ENCODE measurements around the gene VCL. TPM values are rescaled to one million over a fixed set of nuclear protein-coding genes. Genes with fewer than 3 reads are reported as not detected.
"Not testable (repeated sequence)": the region's sequence is repeated elsewhere in the genome, so short reads cannot be mapped to it uniquely, and the experiment has no call there.

The VCL gene
- total RNA-seq, 8 experiments from 2014 or later, result 15.9 to 105 (median 44.0) TPM

- ATAC-seq (replicated peaks in 6 of 8), result peak in 3 of 8 experiments; percentile 75 to 98 (median 97)
- WGBS, 10 experiments, result 0 to 100% (median 60%) methylated on average over 1 to 2 of the region's 3 CpGs; no CpG with 5 or more reads in 5 of the 10 experiments
- H3K27ac ChIP-seq, result no peak overlapping the region
Observed at GRCh38 chr10:74118804-74119203, 120.9 kb downstream of the VCL start.

GRCh38 chr10:74120911-74121310, 123.0 kb downstream of the VCL start:
- no peak overlapping the region for H3K27ac ChIP-seq
- in situ Hi-C loops (cut with MboI; ENCODE audit: low pct_unique_long_range_greater_than_20kb in 2 of 9, low sequenced_read_pairs in 9 of 9, unreplicated experiment in 9 of 9), result no loop called here
- H3K4me3 ChIP-seq, result no peak overlapping the region
- ATAC-seq (replicated peaks in 6 of 8), result no peak
- WGBS, 10 experiments, result 0 to 100% (median 90%) methylated on average over 1 of the region's 1 CpG; no CpG with 5 or more reads in 6 of the 10 experiments
- no peaks in the 10 kb centered on the region for H3K4me1 ChIP-seq (replicated peaks in 1 of 2)

More at GRCh38 chr10:74118804-74119203, 120.9 kb downstream of the VCL start:
- Histone ChIP-seq H3K4me3 (no peak overlapping the region), H3K4me1 (replicated peaks in 1 of 2) (no peaks in the 10 kb centered on the region)
- in situ Hi-C loops (cut with MboI; ENCODE audit: low pct_unique_long_range_greater_than_20kb in 2 of 9, low sequenced_read_pairs in 9 of 9, unreplicated experiment in 9 of 9), result no loop called here

GRCh38 chr10:74121368-74121767, 123.5 kb downstream of the VCL start:
- H3K27ac ChIP-seq, result no peak overlapping the region
- WGBS, 10 experiments, result 71 to 100% (median 100%) methylated on average over 1 of the region's 1 CpG; no CpG with 5 or more reads in 2 of the 10 experiments

GRCh38 chr10:74122060-74122459, 124.1 kb downstream of the VCL start:
- 20 to 92% (median 68%) methylated on average over 2 to 3 of the region's 3 CpGs for WGBS, 10 experiments
- ATAC-seq (replicated peaks in 6 of 8), result no peak
- Histone ChIP-seq H3K4me1 (replicated peaks in 1 of 2) (no peaks in the 10 kb centered on the region), H3K4me3 (no peak overlapping the region), H3K27ac (no peak overlapping the region)
- in situ Hi-C loops (cut with MboI; ENCODE audit: low pct_unique_long_range_greater_than_20kb in 2 of 9, low sequenced_read_pairs in 9 of 9, unreplicated experiment in 9 of 9), result no loop called here

More at GRCh38 chr10:74121368-74121767, 123.5 kb downstream of the VCL start:
- no peak overlapping the region for H3K4me3 ChIP-seq
- no peaks in the 10 kb centered on the region for H3K4me1 ChIP-seq (replicated peaks in 1 of 2)
- in situ Hi-C loops (cut with MboI; ENCODE audit: low pct_unique_long_range_greater_than_20kb in 2 of 9, low sequenced_read_pairs in 9 of 9, unreplicated experiment in 9 of 9), result no loop called here
- no peak for ATAC-seq (replicated peaks in 6 of 8)

GRCh38 chr10:74123081-74123480, 125.2 kb downstream of the VCL start:
- no peak for ATAC-seq (replicated peaks in 6 of 8)
- Histone ChIP-seq H3K27ac (no peak overlapping the region), H3K4me3 (no peak overlapping the region), H3K4me1 (replicated peaks in 1 of 2) (no peaks in the 10 kb centered on the region)
- 0 to 60% (median 0%) methylated on average over 1 of the region's 1 CpG; no CpG with 5 or more reads in 5 of the 10 experiments for WGBS, 10 experiments
- in situ Hi-C loops (cut with MboI; ENCODE audit: low pct_unique_long_range_greater_than_20kb in 2 of 9, low sequenced_read_pairs in 9 of 9, unreplicated experiment in 9 of 9), result no loop called here

GRCh38 chr10:74133923-74134820, 136.3 kb downstream of the VCL start:
- ATAC-seq (replicated peaks in 6 of 8), result peak in 1 of 8 experiments; percentile 73
- no peaks in the 10 kb centered on the region for H3K4me1 ChIP-seq (replicated peaks in 1 of 2)
- no peak overlapping the region for H3K4me3 ChIP-seq
- WGBS, 10 experiments, result 77 to 100% (median 96%) methylated on average over 3 to 11 of the region's 11 CpGs
- H3K27ac ChIP-seq, result no peak overlapping the region
- in situ Hi-C loops (cut with MboI; ENCODE audit: low pct_unique_long_range_greater_than_20kb in 2 of 9, low sequenced_read_pairs in 9 of 9, unreplicated experiment in 9 of 9), result no loop called here

- no peak overlapping the region for H3K27ac ChIP-seq
- in situ Hi-C loops (cut with MboI; ENCODE audit: low pct_unique_long_range_greater_than_20kb in 2 of 9, low sequenced_read_pairs in 9 of 9, unreplicated experiment in 9 of 9), result no loop called here
- 81 to 100% (median 94%) methylated on average over 2 to 3 of the region's 3 CpGs for WGBS, 10 experiments
- H3K4me1 ChIP-seq (replicated peaks in 1 of 2), result no peaks in the 10 kb centered on the region
- no peak overlapping the region for H3K4me3 ChIP-seq
- no peak for ATAC-seq (replicated peaks in 6 of 8)
Observed at GRCh38 chr10:74135452-74135851, 137.5 kb downstream of the VCL start.

GRCh38 chr10:74137992-74138391, 140.1 kb downstream of the VCL start:
- in situ Hi-C loops (cut with MboI; ENCODE audit: low pct_unique_long_range_greater_than_20kb in 2 of 9, low sequenced_read_pairs in 9 of 9, unreplicated experiment in 9 of 9), result no loop called here
- no peak for ATAC-seq (replicated peaks in 6 of 8)
- 67 to 100% (median 92%) methylated on average over 1 to 5 of the region's 5 CpGs for WGBS, 10 experiments
- Histone ChIP-seq H3K4me3 (no peak overlapping the region), H3K27ac (no peak overlapping the region), H3K4me1 (replicated peaks in 1 of 2) (no peaks in the 10 kb centered on the region)

GRCh38 chr10:74138596-74138995, 140.7 kb downstream of the VCL start:
- in situ Hi-C loops (cut with MboI; ENCODE audit: low pct_unique_long_range_greater_than_20kb in 2 of 9, low sequenced_read_pairs in 9 of 9, unreplicated experiment in 9 of 9); H3K27ac ChIP-seq; ATAC-seq (replicated peaks in 6 of 8); H3K4me3 ChIP-seq; H3K4me1 ChIP-seq (replicated peaks in 1 of 2): not testable (repeated sequence)
- WGBS, 10 experiments, result 89 to 100% (median 95%) methylated on average over 2 to 5 of the region's 5 CpGs; no CpG with 5 or more reads in 2 of the 10 experiments

GRCh38 chr10:74139981-74140380, 142.1 kb downstream of the VCL start:
- Histone ChIP-seq H3K4me1 (replicated peaks in 1 of 2) (no peaks in the 10 kb centered on the region), H3K27ac (no peak overlapping the region), H3K4me3 (no peak overlapping the region)
- no peak for ATAC-seq (replicated peaks in 6 of 8)
- in situ Hi-C loops (cut with MboI; ENCODE audit: low pct_unique_long_range_greater_than_20kb in 2 of 9, low sequenced_read_pairs in 9 of 9, unreplicated experiment in 9 of 9), result no loop called here
- 50 to 100% (median 94%) methylated on average over 1 to 10 of the region's 18 CpGs; no CpG with 5 or more reads in 4 of the 10 experiments for WGBS, 10 experiments

GRCh38 chr10:74140553-74140952, 142.6 kb downstream of the VCL start:
- H3K27ac ChIP-seq, result no peak overlapping the region
- ATAC-seq (replicated peaks in 6 of 8), result no peak
- no peak overlapping the region for H3K4me3 ChIP-seq
- H3K4me1 ChIP-seq (replicated peaks in 1 of 2), result no peaks in the 10 kb centered on the region
- 70 to 100% (median 93%) methylated on average over 1 to 2 of the region's 2 CpGs; no CpG with 5 or more reads in 3 of the 10 experiments for WGBS, 10 experiments
- in situ Hi-C loops (cut with MboI; ENCODE audit: low pct_unique_long_range_greater_than_20kb in 2 of 9, low sequenced_read_pairs in 9 of 9, unreplicated experiment in 9 of 9), result no loop called here

- H3K27ac ChIP-seq, result no peak overlapping the region
- peaks cover 0 to 6% of the 10 kb centered on the region in 2 donors for H3K4me1 ChIP-seq (replicated peaks in 1 of 2)
- 5 to 100% (median 62%) methylated on average over 2 of the region's 2 CpGs; no CpG with 5 or more reads in 2 of the 10 experiments for WGBS, 10 experiments
- ATAC-seq (replicated peaks in 6 of 8), result peak in 1 of 8 experiments; percentile 39
- in situ Hi-C loops (cut with MboI; ENCODE audit: low pct_unique_long_range_greater_than_20kb in 2 of 9, low sequenced_read_pairs in 9 of 9, unreplicated experiment in 9 of 9), result no loop called here
- no peak overlapping the region for H3K4me3 ChIP-seq
Observed at GRCh38 chr10:74145133-74145532, 147.2 kb downstream of the VCL start.

GRCh38 chr10:74146980-74147379, 149.1 kb downstream of the VCL start:
- H3K27ac ChIP-seq; ATAC-seq (replicated peaks in 6 of 8); H3K4me3 ChIP-seq; in situ Hi-C loops (cut with MboI; ENCODE audit: low pct_unique_long_range_greater_than_20kb in 2 of 9, low sequenced_read_pairs in 9 of 9, unreplicated experiment in 9 of 9); H3K4me1 ChIP-seq (replicated peaks in 1 of 2): not testable (repeated sequence)
- WGBS, 10 experiments, result 85 to 100% (median 98%) methylated on average over 1 to 9 of the region's 10 CpGs; no CpG with 5 or more reads in 1 of the 10 experiments
